Measurements from ENCODE around the gene ZNF526. TPM values are rescaled to one million over a fixed set of nuclear protein-coding genes. Genes with fewer than 3 reads are reported as not detected.

Gene ZNF526
- total RNA-seq, 1 donor from 2014 or later = 13.9 TPM

GRCh38 chr19:42249149-42249750 lies 29.1 kb downstream of the ZNF526 start:
- no peaks in the 10 kb centered on the region for H3K9me3 Mint-ChIP-seq (ENCODE audit: unreplicated experiment)
- peaks cover 21% of the 10 kb centered on the region for H3K27me3 Mint-ChIP-seq (ENCODE audit: unreplicated experiment)
- H3K4me3 Mint-ChIP-seq (ENCODE audit: unreplicated experiment) = no peak overlapping the region
- no peak for DNase-seq (ENCODE audit: low spot score)
- H3K27ac Mint-ChIP-seq (ENCODE audit: unreplicated experiment) = no peak overlapping the region
- peaks cover 4% of the 10 kb centered on the region for H3K36me3 Mint-ChIP-seq (ENCODE audit: low read depth, unreplicated experiment)
- H3K4me1 Mint-ChIP-seq (ENCODE audit: unreplicated experiment) = peaks cover 39% of the 10 kb centered on the region
- TF ChIP-seq CTCF (IDR thresholded peaks at IDR 0.05; ENCODE audit: unreplicated experiment) = no peak

GRCh38 chr19:42249769-42250168 lies 29.7 kb downstream of the ZNF526 start:
- H3K9me3 Mint-ChIP-seq (ENCODE audit: unreplicated experiment) = no peaks in the 10 kb centered on the region
- peak overlapping the region; percentile 78 for H3K27ac Mint-ChIP-seq (ENCODE audit: unreplicated experiment)
- peaks cover 4% of the 10 kb centered on the region for H3K36me3 Mint-ChIP-seq (ENCODE audit: low read depth, unreplicated experiment)
- TF ChIP-seq CTCF (IDR thresholded peaks at IDR 0.05; ENCODE audit: unreplicated experiment) = no peak
- peaks cover 19% of the 10 kb centered on the region for H3K27me3 Mint-ChIP-seq (ENCODE audit: unreplicated experiment)
- H3K4me1 Mint-ChIP-seq (ENCODE audit: unreplicated experiment) = peaks cover 33% of the 10 kb centered on the region
- peak overlapping the region; percentile 73 for H3K4me3 Mint-ChIP-seq (ENCODE audit: unreplicated experiment)
- DNase-seq (ENCODE audit: low spot score) = no peak

GRCh38 chr19:42250183-42250665 lies 30.1 kb downstream of the ZNF526 start:
- DNase-seq (ENCODE audit: low spot score) = no peak
- Mint-ChIP-seq H3K4me1 (ENCODE audit: unreplicated experiment) (peaks cover 29% of the 10 kb centered on the region), H3K9me3 (ENCODE audit: unreplicated experiment) (no peaks in the 10 kb centered on the region), H3K4me3 (ENCODE audit: unreplicated experiment) (peak overlapping the region; percentile 73), H3K36me3 (ENCODE audit: low read depth, unreplicated experiment) (peaks cover 4% of the 10 kb centered on the region), H3K27me3 (ENCODE audit: unreplicated experiment) (peaks cover 19% of the 10 kb centered on the region), H3K27ac (ENCODE audit: unreplicated experiment) (no peak overlapping the region)
- no peak for TF ChIP-seq CTCF (IDR thresholded peaks at IDR 0.05; ENCODE audit: unreplicated experiment)

- DNase-seq (ENCODE audit: low spot score) = no peak
- Mint-ChIP-seq H3K9me3 (ENCODE audit: unreplicated experiment) (no peaks in the 10 kb centered on the region), H3K27ac (ENCODE audit: unreplicated experiment) (no peak overlapping the region), H3K4me3 (ENCODE audit: unreplicated experiment) (no peak overlapping the region), H3K36me3 (ENCODE audit: low read depth, unreplicated experiment) (peaks cover 4% of the 10 kb centered on the region), H3K27me3 (ENCODE audit: unreplicated experiment) (peaks cover 16% of the 10 kb centered on the region), H3K4me1 (ENCODE audit: unreplicated experiment) (peaks cover 27% of the 10 kb centered on the region)
- TF ChIP-seq CTCF (IDR thresholded peaks at IDR 0.05; ENCODE audit: unreplicated experiment) = no peak
Observed at GRCh38 chr19:42250666-42251531, 30.8 kb downstream of the ZNF526 start.

Data from endothelial cell (in vitro differentiated cells).